Kidney epithelial cell (primary cell): ENCODE data around the gene RAG1. TPM values are rescaled to one million over a fixed set of nuclear protein-coding genes. Genes with fewer than 3 reads are reported as not detected.

Experiments used
- total RNA-seq: library from RNA; depleted of rRNA; stranded (reverse); fragments of >200 nt; gene quantifications from 2 replicates; pipeline ENCODE4 v1.2.3, GENCODE V29; 2015

Gene RAG1
- total RNA-seq, 1 donor from 2014 or later, result 2.5 TPM

Other genes with a start within 250 kb of the RAG1 start
- 15.8 and 15.9 TPM in 2 replicates for gene TRAF6, start 57.7 kb upstream of the RAG1 start, total RNA-seq
- 20.1 and 30.9 TPM in 2 replicates for gene IFTAP, start 26.5 kb downstream of the RAG1 start, total RNA-seq
- gene RAG2, start 30.2 kb downstream of the RAG1 start, total RNA-seq, result not detected in 2 replicates